Stomach (tissue), 4 donors: ENCODE results near the gene ANKRD31.

Experiments used
- EP300 ChIP-seq: sonication (generic); formaldehyde crosslinking; IDR thresholded peaks from one replicate; pipeline ENCODE4 v1.6.1; 2017; ENCODE audit warnings: antibody characterized with exemption
- POLR2A ChIP-seq, 4 donors: fragments of 450-650 bp; IDR thresholded peaks; one replicate each; pipeline ENCODE4 v1.6.1; 2016; ENCODE audit warnings: antibody characterized with exemption in 4 of 4, control low read depth in 2 of 4, mild to moderate bottlenecking in 1 of 4, moderate library complexity in 1 of 4
- POLR2AphosphoS5 ChIP-seq, 3 donors: sonication (generic); formaldehyde crosslinking; IDR thresholded peaks; one replicate each; pipeline ENCODE4 v1.6.1; 2016; ENCODE audit warnings: antibody characterized with exemption in 3 of 3
- TF ChIP-seq, protein P1 (sequence below), 7 experiments: fragments of 450-650 bp in 4 of 7; fragments of 200-600 bp in 3 of 7; sonication (generic) in 3 of 7; IDR thresholded peaks; one replicate each; pipeline ENCODE4 v1.5.1; 2016 to 2019; ENCODE audit warnings: antibody characterized with exemption in 7 of 7, control low read depth in 2 of 7, mild to moderate bottlenecking in 1 of 7

DNA sequence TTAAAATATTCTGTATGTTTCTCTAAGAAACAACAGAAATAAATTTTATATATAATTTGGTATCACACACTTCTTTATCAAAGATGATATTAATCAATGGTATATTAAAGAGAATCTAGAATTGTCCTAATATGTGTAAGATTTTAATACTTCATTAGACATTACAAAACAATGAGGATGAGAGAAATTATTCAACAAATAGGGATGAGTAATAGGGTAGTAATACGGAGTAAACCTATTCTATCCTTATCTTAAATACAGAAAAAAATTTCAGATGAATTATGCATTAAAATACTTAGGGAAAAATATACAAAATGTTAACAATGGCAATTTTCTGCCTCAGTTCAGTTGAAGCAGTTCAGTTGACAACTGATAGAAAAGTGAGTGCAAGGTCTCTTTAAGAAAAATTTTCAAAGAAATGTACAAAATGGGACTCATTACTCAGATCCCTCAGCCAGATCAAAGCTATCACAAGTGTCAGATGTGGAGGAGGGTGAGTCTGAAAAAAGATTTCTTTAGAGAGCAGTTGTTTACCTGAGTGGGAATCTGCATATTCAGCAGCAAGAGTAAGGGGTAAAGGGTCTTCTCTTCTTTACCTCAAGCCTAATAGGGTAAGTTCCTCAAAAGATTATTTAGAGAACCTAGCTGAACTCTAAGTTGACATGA lies 127.6 kb downstream of the ANKRD31 start:
- TF ChIP-seq, protein P1, sequence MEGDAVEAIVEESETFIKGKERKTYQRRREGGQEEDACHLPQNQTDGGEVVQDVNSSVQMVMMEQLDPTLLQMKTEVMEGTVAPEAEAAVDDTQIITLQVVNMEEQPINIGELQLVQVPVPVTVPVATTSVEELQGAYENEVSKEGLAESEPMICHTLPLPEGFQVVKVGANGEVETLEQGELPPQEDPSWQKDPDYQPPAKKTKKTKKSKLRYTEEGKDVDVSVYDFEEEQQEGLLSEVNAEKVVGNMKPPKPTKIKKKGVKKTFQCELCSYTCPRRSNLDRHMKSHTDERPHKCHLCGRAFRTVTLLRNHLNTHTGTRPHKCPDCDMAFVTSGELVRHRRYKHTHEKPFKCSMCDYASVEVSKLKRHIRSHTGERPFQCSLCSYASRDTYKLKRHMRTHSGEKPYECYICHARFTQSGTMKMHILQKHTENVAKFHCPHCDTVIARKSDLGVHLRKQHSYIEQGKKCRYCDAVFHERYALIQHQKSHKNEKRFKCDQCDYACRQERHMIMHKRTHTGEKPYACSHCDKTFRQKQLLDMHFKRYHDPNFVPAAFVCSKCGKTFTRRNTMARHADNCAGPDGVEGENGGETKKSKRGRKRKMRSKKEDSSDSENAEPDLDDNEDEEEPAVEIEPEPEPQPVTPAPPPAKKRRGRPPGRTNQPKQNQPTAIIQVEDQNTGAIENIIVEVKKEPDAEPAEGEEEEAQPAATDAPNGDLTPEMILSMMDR (IDR thresholded peaks at IDR 0.05): no peak
- TF ChIP-seq EP300 (no peak), POLR2A (IDR thresholded peaks at IDR 0.05) (no peak), POLR2AphosphoS5 (IDR thresholded peaks at IDR 0.05) (no peak)
